HepG2 (cell line): Measurements from ENCODE around the gene AK3. TPM values are rescaled to one million over a fixed set of nuclear protein-coding genes. Genes with fewer than 3 reads are reported as not detected.

ENCODE experiments used
- ATAC-seq: fragments of 200-7000 bp; cut with Tn5 transposase; 3 replicates; pipeline ENCODE4 v1.9.1; 2020; ENCODE audit warnings: mild to moderate bottlenecking, moderate library complexity
- BruUV-seq: library from RNA; stranded (reverse); fragments of 400-500 nt; replicated peaks from 2 replicates; lab custom pipeline; 2021; lab: Mats Ljungman, UMichigan
- CTCF ChIA-PET: fragments of 300-600 bp; formaldehyde crosslinking; extraction: SDS; loops from one replicate; lab custom pipeline; 2021; ENCODE audit warnings: low total read pairs, inconsistent platforms, low intra/inter-chr PET ratio; lab: Yijun Ruan, JAX
- POLR2A ChIA-PET: fragments of 350-600 bp; sonication (Branson Sonifier 250); formaldehyde crosslinking; loops from one replicate; lab custom pipeline; 2020; ENCODE audit warnings: antibody characterized with exemption, inconsistent platforms; lab: Yijun Ruan, JAX
- DNase-seq: peaks from one replicate; pipeline ENCODE4 v3.0.0-alpha.2; 2015; ENCODE audit warnings: low spot score
- FAIRE-seq: peaks from 3 replicates; lab custom pipeline; 2011; peaks lifted over from hg19 to GRCh38; lab: Jason Lieb, UNC
- H2AFZ ChIP-seq: one replicate; pipeline ENCODE4 v1.6.1; 2011; ENCODE audit warnings: low read length, inconsistent platforms
- H3K27ac ChIP-seq: fragments of 300-600 bp; 3 replicates; pipeline ENCODE4 v1.8.0; 2011; ENCODE audit warnings: mixed run types, mild to moderate bottlenecking, mixed read lengths, low read length, inconsistent platforms; ENCODE audit not compliant: insufficient read depth; ENCODE audit errors: extremely low read length
- H3K27me3 ChIP-seq, 2 experiments: fragments of 200-600 bp in 1 of 2; 2 replicates in 1 of 2; 3 replicates in 1 of 2; pipeline versions ENCODE4 v1.6.0 to v1.8.0; 2011; ENCODE audit warnings: low read length in 2 of 2, mild to moderate bottlenecking in 2 of 2, moderate library complexity in 2 of 2, inconsistent platforms in 1 of 2; ENCODE audit not compliant: insufficient read depth in 2 of 2, control insufficient read depth in 1 of 2
- H3K36me3 ChIP-seq, 2 experiments: fragments of 200-600 bp in 1 of 2; replicated peaks in 1 of 2; 2 replicates in 1 of 2; 3 replicates in 1 of 2; pipeline versions ENCODE4 v1.5.1 to v1.8.0; 2011; ENCODE audit warnings: low read length in 2 of 2, inconsistent platforms in 1 of 2; ENCODE audit not compliant: insufficient read depth in 2 of 2, control insufficient read depth in 1 of 2
- H3K4me1 ChIP-seq: 2 replicates; pipeline ENCODE4 v1.5.1; 2012; ENCODE audit warnings: low read length, inconsistent platforms; ENCODE audit not compliant: insufficient read depth
- H3K4me2 ChIP-seq: 2 replicates; pipeline ENCODE4 v1.6.0; 2011; ENCODE audit warnings: low read depth, low read length, inconsistent platforms
- H3K4me3 ChIP-seq, 3 experiments: fragments of 200-600 bp in 1 of 3; sonication (generic), shearing (Covaris generic) in 1 of 3; replicated peaks in 1 of 3; 2 replicates each; pipeline ENCODE4 v1.5.1; 2011 to 2016; ENCODE audit warnings: low read length in 3 of 3, inconsistent platforms in 2 of 3, low read depth in 2 of 3, mild to moderate bottlenecking in 2 of 3, control low read depth in 1 of 3, mixed read lengths in 1 of 3; ENCODE audit not compliant: insufficient read depth in 1 of 3
- H3K79me2 ChIP-seq: one replicate; pipeline ENCODE4 v1.6.1; 2011; ENCODE audit warnings: low read length, inconsistent platforms; ENCODE audit not compliant: insufficient read depth
- H3K9ac ChIP-seq: 2 replicates; pipeline ENCODE4 v1.6.0; 2011; ENCODE audit warnings: mild to moderate bottlenecking, low read depth, low read length, inconsistent platforms; ENCODE audit not compliant: insufficient read depth
- H3K9me3 ChIP-seq: 2 replicates; pipeline ENCODE4 v1.5.1; 2012; ENCODE audit warnings: mild to moderate bottlenecking, low read length
- H4K20me1 ChIP-seq: 2 replicates; pipeline ENCODE4 v1.6.0; 2011; ENCODE audit warnings: inconsistent platforms, mild to moderate bottlenecking, low read length, moderate library complexity; ENCODE audit not compliant: insufficient read depth
- CERS6 ChIP-seq: sonication (generic); formaldehyde crosslinking; IDR thresholded peaks from 2 replicates; pipeline ENCODE4 v1.5.0; 2020; ENCODE audit warnings: missing genetic modification reagents
- GTF2F1 ChIP-seq: fragments of 150-350 bp; IDR thresholded peaks from 2 replicates; pipeline ENCODE4 v1.6.1; 2014; ENCODE audit warnings: low read length
- NR2F6 ChIP-seq, 2 experiments: IDR thresholded peaks; 2 replicates each; pipeline ENCODE4 v1.6.1; 2016; ENCODE audit warnings: antibody characterized with exemption in 1 of 2, mild to moderate bottlenecking in 1 of 2
- PHB2 ChIP-seq: fragments of 450-650 bp; IDR thresholded peaks from 2 replicates; pipeline ENCODE4 v1.6.1; 2018; ENCODE audit not compliant: partially characterized antibody
- PTBP1 ChIP-seq: fragments of 200-400 bp; formaldehyde crosslinking; IDR thresholded peaks from 2 replicates; pipeline ENCODE4 v1.6.1; 2018; ENCODE audit warnings: low read length, low read depth; ENCODE audit not compliant: poor library complexity, severe bottlenecking
- RXRB ChIP-seq: IDR thresholded peaks from 2 replicates; pipeline ENCODE4 v1.6.1; 2016; ENCODE audit warnings: borderline replicate concordance, missing genetic modification reagents, missing compliant biosample characterization
- TOE1 ChIP-seq: sonication (generic); formaldehyde crosslinking; IDR thresholded peaks from 2 replicates; pipeline ENCODE4 v1.4.0; 2020; ENCODE audit warnings: mild to moderate bottlenecking, missing genetic modification reagents
- U2AF1 ChIP-seq: fragments of 200-400 bp; formaldehyde crosslinking; optimal IDR thresholded peaks from 2 replicates; pipeline ENCODE3; 2017; ENCODE audit warnings: mild to moderate bottlenecking, low read depth, low read length
- ZNF224 ChIP-seq: sonication (generic); formaldehyde crosslinking; IDR thresholded peaks from 2 replicates; pipeline ENCODE4 v1.5.0; 2020; ENCODE audit warnings: mild to moderate bottlenecking, missing genetic modification reagents
- ZNF510 ChIP-seq: sonication (generic); formaldehyde crosslinking; IDR thresholded peaks from 2 replicates; pipeline ENCODE4 v1.4.0; 2020; ENCODE audit warnings: low read depth, mild to moderate bottlenecking, missing genetic modification reagents
- ZNF891 ChIP-seq: sonication (generic); formaldehyde crosslinking; IDR thresholded peaks from 2 replicates; pipeline ENCODE4 v1.5.0; 2020; ENCODE audit warnings: mild to moderate bottlenecking, missing genetic modification reagents
- ZSCAN25 ChIP-seq: sonication (generic); formaldehyde crosslinking; IDR thresholded peaks from 2 replicates; pipeline ENCODE4 v1.8.0; 2022; ENCODE audit warnings: mild to moderate bottlenecking, missing genetic modification reagents
- WGBS: methylation state at CpG from one replicate; pipeline ENCODE4 v1.1.6; 2017; ENCODE audit warnings: low lambda C conversion rate; 5-methylcytosine and 5-hydroxymethylcytosine counted together
- in situ Hi-C: cut with HindIII; loops from 2 replicates; pipeline ENCODE4 v1.10.0; 2017; ENCODE audit warnings: low pct_unique_long_range_greater_than_20kb; ENCODE audit not compliant: extremely low pct_ligation_motif_present
- intact Hi-C: fragments of 100-400 bp; cut with micrococcal nuclease; formaldehyde crosslinking; loops from one replicate; pipeline ENCODE4 v1.10.0; 2022; ENCODE audit not compliant: unreplicated experiment
- polyA plus RNA-seq, 8 experiments: library from polyadenylated mRNA; depleted of rRNA in 3 of 8; stranded (reverse) in 7 of 8; unstranded in 1 of 8; fragments of >200 nt; fragmentation: Illumina TruSeq in 4 of 8; extraction: Trizol in 4 of 8; gene quantifications; 2 replicates each; pipeline versions ENCODE4 v1.2.1 to v1.2.3, GENCODE V29; 2011 to 2016; ENCODE audit warnings: low read depth in 4 of 8, missing spikeins in 1 of 8, mixed read lengths in 1 of 8; ENCODE audit not compliant: insufficient read depth in 1 of 8
- total RNA-seq, 5 experiments: library from RNA; depleted of rRNA; stranded (reverse); fragments of >200 nt; fragmentation: Illumina TruSeq; extraction: Trizol; gene quantifications; 2 replicates each; pipeline ENCODE4 v1.2.3, GENCODE V29; 2016; ENCODE audit warnings: low read depth in 1 of 5
- TF ChIP-seq, protein P1 (sequence below): sonication (generic); formaldehyde crosslinking; IDR thresholded peaks from 2 replicates; pipeline ENCODE4 v1.4.0; 2020; ENCODE audit warnings: missing genetic modification reagents
- TF ChIP-seq, protein P2 (sequence below): sonication (generic); formaldehyde crosslinking; IDR thresholded peaks from 2 replicates; pipeline ENCODE4 v1.5.0; 2020; ENCODE audit warnings: mild to moderate bottlenecking, missing genetic modification reagents
- TF ChIP-seq, protein P3 (sequence below): sonication (generic); formaldehyde crosslinking; IDR thresholded peaks from 2 replicates; pipeline ENCODE4 v1.5.1; 2020; ENCODE audit warnings: mild to moderate bottlenecking, missing genetic modification reagents, borderline replicate concordance

Gene AK3
- total and polyA plus RNA-seq, 2 of the 13 experiments (the other 11 are each of a cell fraction or from before 2014, with no cell fraction given), result 76.8 to 109 TPM

GRCh38 chr9:4721736-4722135 is 19.3 kb downstream of the AK3 start:
- no peak for FAIRE-seq
- Histone ChIP-seq H4K20me1 (peaks cover 9% of the 10 kb centered on the region; the same call in 1 of the 2 replicates), H2AFZ (no peak overlapping the region), H3K4me1 (no peaks in the 10 kb centered on the region), H3K4me3 (no peak overlapping the region), H3K9ac (no peak overlapping the region), H3K4me2 (no peak overlapping the region), H3K9me3 (no peaks in the 10 kb centered on the region), H3K36me3 (peaks cover 15 to 84% of the 10 kb centered on the region in 2 experiments), H3K27me3 (no peaks in the 10 kb centered on the region), H3K27ac (no peak overlapping the region), H3K79me2 (peaks cover 20% of the 10 kb centered on the region)
- ATAC-seq, result no peak
- WGBS, result over 99% methylated on average over 4 of the region's 4 CpGs
- no peak for DNase-seq
- no TSS peak for BruUV-seq
- ChIA-PET POLR2A (no interaction called here), CTCF (no interaction called here)
- in situ Hi-C loops (no loop called here), intact Hi-C loops (no loop called here)
- TF ChIP-seq ZSCAN25 (no peak), ZNF224 (CRISPR knock-in tag) (no peak)

GRCh38 chr9:4718911-4719310 is 22.1 kb downstream of the AK3 start:
- H3K4me2 ChIP-seq, result no peak overlapping the region
- DNase-seq (no peak), ATAC-seq (no peak), FAIRE-seq (no peak)
- H3K79me2 ChIP-seq, result peaks cover under 1% of the 10 kb centered on the region
- WGBS, result 98% methylated on average over 6 of the region's 6 CpGs
- in situ Hi-C loops, result no loop called here
- H2AFZ ChIP-seq, result no peak overlapping the region
- no TSS peak for BruUV-seq
- H3K27ac ChIP-seq, result no peak overlapping the region
- CTCF ChIA-PET, result no interaction called here
- H3K27me3 ChIP-seq, result no peaks in the 10 kb centered on the region
- no peak overlapping the region for H3K9ac ChIP-seq
- intact Hi-C loops, result no loop called here
- H3K4me1 ChIP-seq, result no peaks in the 10 kb centered on the region
- no peaks in the 10 kb centered on the region for H3K9me3 ChIP-seq
- H4K20me1 ChIP-seq, result no peaks in the 10 kb centered on the region
- H3K4me3 ChIP-seq, result no peak overlapping the region
- POLR2A ChIA-PET, result no interaction called here
- peaks cover 21 to 88% of the 10 kb centered on the region in 2 experiments for H3K36me3 ChIP-seq
- TF ChIP-seq TOE1 (no peak), RXRB (CRISPR knock-in tag) (no peak), GTF2F1 (no peak), ZNF510 (CRISPR knock-in tag) (no peak), PHB2 (no peak), PTBP1 (no peak), CERS6 (CRISPR knock-in tag) (no peak), NR2F6 (IDR thresholded peaks at IDR 0.05) (no peak), NR2F6 (CRISPR knock-in tag; IDR thresholded peaks at IDR 0.05) (no peak), ZNF891 (CRISPR knock-in tag) (no peak), U2AF1 (no peak)
- TF ChIP-seq, protein P1, sequence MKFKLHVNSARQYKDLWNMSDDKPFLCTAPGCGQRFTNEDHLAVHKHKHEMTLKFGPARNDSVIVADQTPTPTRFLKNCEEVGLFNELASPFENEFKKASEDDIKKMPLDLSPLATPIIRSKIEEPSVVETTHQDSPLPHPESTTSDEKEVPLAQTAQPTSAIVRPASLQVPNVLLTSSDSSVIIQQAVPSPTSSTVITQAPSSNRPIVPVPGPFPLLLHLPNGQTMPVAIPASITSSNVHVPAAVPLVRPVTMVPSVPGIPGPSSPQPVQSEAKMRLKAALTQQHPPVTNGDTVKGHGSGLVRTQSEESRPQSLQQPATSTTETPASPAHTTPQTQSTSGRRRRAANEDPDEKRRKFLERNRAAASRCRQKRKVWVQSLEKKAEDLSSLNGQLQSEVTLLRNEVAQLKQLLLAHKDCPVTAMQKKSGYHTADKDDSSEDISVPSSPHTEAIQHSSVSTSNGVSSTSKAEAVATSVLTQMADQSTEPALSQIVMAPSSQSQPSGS (CRISPR knock-in tag), result no peak
- TF ChIP-seq, protein P2, sequence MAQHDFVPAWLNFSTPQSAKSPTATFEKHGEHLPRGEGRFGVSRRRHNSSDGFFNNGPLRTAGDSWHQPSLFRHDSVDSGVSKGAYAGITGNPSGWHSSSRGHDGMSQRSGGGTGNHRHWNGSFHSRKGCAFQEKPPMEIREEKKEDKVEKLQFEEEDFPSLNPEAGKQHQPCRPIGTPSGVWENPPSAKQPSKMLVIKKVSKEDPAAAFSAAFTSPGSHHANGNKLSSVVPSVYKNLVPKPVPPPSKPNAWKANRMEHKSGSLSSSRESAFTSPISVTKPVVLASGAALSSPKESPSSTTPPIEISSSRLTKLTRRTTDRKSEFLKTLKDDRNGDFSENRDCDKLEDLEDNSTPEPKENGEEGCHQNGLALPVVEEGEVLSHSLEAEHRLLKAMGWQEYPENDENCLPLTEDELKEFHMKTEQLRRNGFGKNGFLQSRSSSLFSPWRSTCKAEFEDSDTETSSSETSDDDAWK (CRISPR knock-in tag), result no peak
- TF ChIP-seq, protein P3, sequence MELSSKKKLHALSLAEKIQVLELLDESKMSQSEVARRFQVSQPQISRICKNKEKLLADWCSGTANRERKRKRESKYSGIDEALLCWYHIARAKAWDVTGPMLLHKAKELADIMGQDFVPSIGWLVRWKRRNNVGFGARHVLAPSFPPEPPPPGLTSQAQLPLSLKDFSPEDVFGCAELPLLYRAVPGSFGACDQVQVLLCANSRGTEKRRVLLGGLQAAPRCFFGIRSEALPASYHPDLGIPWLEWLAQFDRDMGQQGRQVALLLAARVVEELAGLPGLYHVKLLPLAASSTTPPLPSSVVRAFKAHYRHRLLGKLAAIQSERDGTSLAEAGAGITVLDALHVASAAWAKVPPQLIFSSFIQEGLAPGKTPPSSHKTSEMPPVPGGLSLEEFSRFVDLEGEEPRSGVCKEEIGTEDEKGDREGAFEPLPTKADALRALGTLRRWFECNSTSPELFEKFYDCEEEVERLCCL, result no peak
